Epithelial cell of proximal tubule (primary cell): Measurements from ENCODE around the gene IFT88. TPM values are rescaled to one million over a fixed set of nuclear protein-coding genes. Genes with fewer than 3 reads are reported as not detected.

ENCODE experiments used
- DNase-seq: peaks from one replicate; pipeline ENCODE4 v3.0.0-alpha.2; 2011; ENCODE audit warnings: low read depth
- H3K4me3 ChIP-seq: 2 replicates; pipeline ENCODE4 v1.5.1; 2011; ENCODE audit warnings: low read depth, mild to moderate bottlenecking, low read length
- total RNA-seq: library from RNA; depleted of rRNA; stranded (reverse); fragments of >200 nt; gene quantifications from 2 replicates; pipeline ENCODE4 v1.2.3, GENCODE V29; 2015
- TF ChIP-seq, protein P1 (sequence below): conservative IDR thresholded peaks from 2 replicates; pipeline ENCODE4 v1.5.1; 2012; ENCODE audit warnings: low read depth, mild to moderate bottlenecking, low read length

IFT88 gene
- total RNA-seq, 1 donor from 2014 or later = 15.2 TPM

GRCh38 chr13:20727856-20728255 is 160.9 kb downstream of the IFT88 start:
- no peak for DNase-seq
- TF ChIP-seq, protein P1, sequence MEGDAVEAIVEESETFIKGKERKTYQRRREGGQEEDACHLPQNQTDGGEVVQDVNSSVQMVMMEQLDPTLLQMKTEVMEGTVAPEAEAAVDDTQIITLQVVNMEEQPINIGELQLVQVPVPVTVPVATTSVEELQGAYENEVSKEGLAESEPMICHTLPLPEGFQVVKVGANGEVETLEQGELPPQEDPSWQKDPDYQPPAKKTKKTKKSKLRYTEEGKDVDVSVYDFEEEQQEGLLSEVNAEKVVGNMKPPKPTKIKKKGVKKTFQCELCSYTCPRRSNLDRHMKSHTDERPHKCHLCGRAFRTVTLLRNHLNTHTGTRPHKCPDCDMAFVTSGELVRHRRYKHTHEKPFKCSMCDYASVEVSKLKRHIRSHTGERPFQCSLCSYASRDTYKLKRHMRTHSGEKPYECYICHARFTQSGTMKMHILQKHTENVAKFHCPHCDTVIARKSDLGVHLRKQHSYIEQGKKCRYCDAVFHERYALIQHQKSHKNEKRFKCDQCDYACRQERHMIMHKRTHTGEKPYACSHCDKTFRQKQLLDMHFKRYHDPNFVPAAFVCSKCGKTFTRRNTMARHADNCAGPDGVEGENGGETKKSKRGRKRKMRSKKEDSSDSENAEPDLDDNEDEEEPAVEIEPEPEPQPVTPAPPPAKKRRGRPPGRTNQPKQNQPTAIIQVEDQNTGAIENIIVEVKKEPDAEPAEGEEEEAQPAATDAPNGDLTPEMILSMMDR = no peak
- H3K4me3 ChIP-seq = no peak overlapping the region

DNA sequence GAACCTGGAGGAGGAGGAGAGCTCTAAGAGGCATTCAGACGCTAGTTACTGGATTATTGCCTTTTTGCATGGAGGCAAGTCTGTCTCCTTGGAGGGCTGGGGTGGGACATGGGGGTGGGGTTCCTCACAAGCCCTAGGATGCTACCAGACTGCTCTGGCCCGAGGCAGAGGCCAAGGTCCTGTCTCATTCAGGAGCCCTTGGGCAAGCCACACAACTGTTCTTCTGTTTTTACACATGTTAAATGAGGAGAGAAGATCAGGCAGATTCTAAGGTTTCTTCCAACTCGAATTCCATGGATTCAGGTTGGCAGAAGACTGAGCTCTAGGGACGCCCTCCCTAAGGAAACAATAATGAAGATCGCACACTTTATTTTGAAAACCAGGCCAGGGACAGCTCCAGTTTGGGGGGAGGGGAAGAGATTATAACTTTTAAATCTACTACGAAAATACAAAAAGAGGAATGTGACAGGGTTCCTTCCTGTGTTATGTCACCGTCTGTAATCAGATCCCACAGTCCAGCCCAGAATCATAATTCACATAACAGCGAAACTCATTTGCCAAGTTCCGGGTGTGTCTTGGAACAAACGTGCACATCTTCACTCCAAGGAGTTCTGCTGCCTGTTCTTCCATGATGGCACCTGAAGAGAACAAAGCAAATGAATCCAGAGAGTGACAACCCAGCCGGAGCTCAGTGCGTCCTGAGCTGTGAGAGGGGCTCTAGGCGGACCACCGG is 161.8 kb downstream of the IFT88 start:
- TF ChIP-seq, protein P1 = no peak
- DNase-seq = no peak
- H3K4me3 ChIP-seq = no peak overlapping the region

GRCh38 chr13:20729633-20730585 is 163.0 kb downstream of the IFT88 start:
- no peak overlapping the region for H3K4me3 ChIP-seq
- no peak for DNase-seq
- TF ChIP-seq, protein P1 = no peak

DNA sequence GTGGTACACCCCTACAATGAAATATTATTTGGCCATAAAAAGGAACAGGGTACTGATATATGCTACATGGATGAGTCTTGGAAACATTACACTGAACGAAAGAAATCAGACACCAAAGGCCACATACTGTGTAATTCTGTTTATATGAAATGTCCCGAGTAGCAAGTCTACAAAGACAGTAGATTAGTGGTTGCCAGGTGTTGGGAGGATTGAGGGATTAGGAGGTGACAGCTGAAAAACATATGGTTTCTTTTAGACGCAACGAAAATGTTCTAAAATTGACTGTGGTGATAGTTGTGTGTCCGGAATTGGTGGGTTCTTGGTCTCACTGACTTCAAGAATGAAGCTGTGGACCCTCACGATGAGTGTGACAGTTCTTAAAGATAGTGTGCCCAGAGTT is 171.7 kb downstream of the IFT88 start:
- no peak for DNase-seq
- no peak overlapping the region for H3K4me3 ChIP-seq
- TF ChIP-seq, protein P1 = no peak

DNA sequence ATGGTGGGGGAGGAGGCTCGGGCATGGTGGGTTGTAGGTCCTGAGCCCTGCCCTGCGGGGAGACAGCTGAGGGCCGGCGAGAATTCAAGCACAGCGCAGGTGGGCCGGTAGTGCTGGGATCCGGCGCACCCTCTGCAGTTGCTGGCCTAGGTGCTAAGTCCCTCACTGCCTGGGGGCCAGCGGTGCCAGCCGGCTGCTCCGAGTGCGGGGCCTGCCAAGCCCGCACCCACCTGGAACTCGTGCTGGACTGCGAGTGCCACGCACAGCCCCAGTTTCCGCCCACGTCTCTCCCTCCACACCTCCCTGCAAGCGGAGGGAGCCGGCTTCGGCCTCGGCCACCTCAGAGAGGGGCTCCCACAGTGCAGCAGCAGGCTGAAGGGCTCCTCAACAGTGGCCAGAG is 173.1 kb downstream of the IFT88 start:
- no peak overlapping the region for H3K4me3 ChIP-seq
- TF ChIP-seq, protein P1 = no peak
- no peak for DNase-seq

Other genes starting within 250 kb of the IFT88 start
- gene CRYL1, start 41.3 kb upstream of the IFT88 start, total RNA-seq = 18.7 and 41.3 TPM in 2 replicates
- 0.22 and 0.35 TPM in 2 replicates for gene IL17D, start 136.5 kb downstream of the IFT88 start, total RNA-seq
- gene EEF1AKMT1, start 206.8 kb downstream of the IFT88 start, total RNA-seq = 14.6 and 16.0 TPM in 2 replicates